CD14-positive monocyte (primary cell): ENCODE data around the gene B4GALT1. TPM values are rescaled to one million over a fixed set of nuclear protein-coding genes. Genes with fewer than 3 reads are reported as not detected.
"Not testable (repeated sequence)": the region's sequence is repeated elsewhere in the genome, so short reads cannot be mapped to it uniquely, and the experiment has no call there.

Experiments used
- DNase-seq, 3 donors: peaks; one replicate each; pipeline ENCODE4 v3.0.0-alpha.2; 2011 to 2022
- H2AFZ ChIP-seq: 2 replicates; pipeline ENCODE4 v1.6.0; 2012; ENCODE audit warnings: mild to moderate bottlenecking, low read depth, low read length, inconsistent platforms; ENCODE audit not compliant: insufficient read depth, poor library complexity, severe bottlenecking
- H3K27ac ChIP-seq, 2 donors: 1 replicate in 1 of 2; 2 replicates in 1 of 2; pipeline ENCODE4 v1.5.1; 2012 to 2013; ENCODE audit warnings: low read length in 2 of 2, control low read depth in 1 of 2, inconsistent platforms in 1 of 2, low read depth in 1 of 2, mild to moderate bottlenecking in 1 of 2
- H3K27me3 ChIP-seq, 2 donors: one replicate each; pipeline versions ENCODE4 v1.6.0 to v1.6.1; 2011 to 2013; ENCODE audit warnings: low read length in 2 of 2; ENCODE audit not compliant: control insufficient read depth in 2 of 2, insufficient read depth in 2 of 2
- H3K36me3 ChIP-seq, 2 donors: replicated peaks in 1 of 2; 1 replicate in 1 of 2; 2 replicates in 1 of 2; pipeline versions ENCODE4 v1.5.1 to v1.6.1; 2012 to 2013; ENCODE audit warnings: low read length in 2 of 2, control low read depth in 1 of 2, inconsistent platforms in 1 of 2, mild to moderate bottlenecking in 1 of 2; ENCODE audit not compliant: insufficient read depth in 2 of 2, control insufficient read depth in 1 of 2
- H3K4me1 ChIP-seq, 2 donors: 1 replicate in 1 of 2; 2 replicates in 1 of 2; pipeline versions ENCODE4 v1.5.1 to v1.6.1; 2012 to 2013; ENCODE audit warnings: low read length in 2 of 2, control low read depth in 1 of 2, inconsistent platforms in 1 of 2, mild to moderate bottlenecking in 1 of 2, moderate library complexity in 1 of 2; ENCODE audit not compliant: insufficient read depth in 2 of 2, control insufficient read depth in 1 of 2
- H3K4me2 ChIP-seq: replicated peaks from 2 replicates; pipeline ENCODE3; 2012; ENCODE audit warnings: low read length, moderate library complexity, mild to moderate bottlenecking; ENCODE audit not compliant: poor library complexity, severe bottlenecking; ENCODE audit errors: extremely low read depth
- H3K4me3 ChIP-seq, 3 experiments: fragments of 200-600 bp in 1 of 3; sonication (generic) in 1 of 3; replicated peaks in 1 of 3; 1 replicate in 2 of 3; 2 replicates in 1 of 3; pipeline ENCODE4 v1.5.1; 2011 to 2013; ENCODE audit warnings: low read length in 3 of 3, mild to moderate bottlenecking in 3 of 3, control low read depth in 2 of 3, low read depth in 2 of 3, inconsistent platforms in 1 of 3, moderate library complexity in 1 of 3
- H3K79me2 ChIP-seq: 2 replicates; pipeline ENCODE4 v1.6.0; 2012; ENCODE audit warnings: mild to moderate bottlenecking, control low read depth, inconsistent platforms, low read length, moderate library complexity; ENCODE audit not compliant: insufficient read depth
- H3K9ac ChIP-seq: 2 replicates; pipeline ENCODE4 v1.6.0; 2017; ENCODE audit warnings: low read length, mild to moderate bottlenecking; ENCODE audit not compliant: insufficient read depth, poor library complexity, severe bottlenecking
- H3K9me3 ChIP-seq, 2 donors: replicated peaks in 1 of 2; 1 replicate in 1 of 2; 2 replicates in 1 of 2; pipeline versions ENCODE4 v1.5.1 to v1.6.1; 2012 to 2013; ENCODE audit warnings: low read length in 2 of 2, control low read depth in 1 of 2; ENCODE audit not compliant: control insufficient read depth in 1 of 2, insufficient read depth in 1 of 2
- H4K20me1 ChIP-seq: 2 replicates; pipeline ENCODE4 v1.6.0; 2012; ENCODE audit warnings: mild to moderate bottlenecking, low read length, control low read depth, moderate library complexity; ENCODE audit not compliant: insufficient read depth
- H3K27ac Mint-ChIP-seq, 7 donors: one replicate each; pipeline ENCODE4 v1.8.0; 2020; ENCODE audit warnings: mild to moderate bottlenecking in 7 of 7, mixed read lengths in 7 of 7, moderate library complexity in 6 of 7, inconsistent platforms in 2 of 7
- H3K27me3 Mint-ChIP-seq, 3 donors: one replicate each; pipeline ENCODE4 v1.8.0; 2021 to 2022; ENCODE audit warnings: low read depth in 3 of 3, mild to moderate bottlenecking in 3 of 3, mixed read lengths in 3 of 3, moderate library complexity in 3 of 3, inconsistent platforms in 1 of 3
- H3K36me3 Mint-ChIP-seq, 2 donors: one replicate each; pipeline ENCODE4 v1.8.0; 2020; ENCODE audit warnings: mixed read lengths in 2 of 2, inconsistent platforms in 1 of 2, mild to moderate bottlenecking in 1 of 2
- H3K4me1 Mint-ChIP-seq: one replicate; pipeline ENCODE4 v1.8.0; 2020; ENCODE audit warnings: mild to moderate bottlenecking, mixed read lengths
- H3K4me3 Mint-ChIP-seq, 2 donors: one replicate each; pipeline ENCODE4 v1.8.0; 2020; ENCODE audit warnings: mild to moderate bottlenecking in 2 of 2, mixed read lengths in 2 of 2, moderate library complexity in 1 of 2
- H3K9me3 Mint-ChIP-seq, 7 donors: one replicate each; pipeline ENCODE4 v1.8.0; 2020 to 2022; ENCODE audit warnings: mixed read lengths in 7 of 7, mild to moderate bottlenecking in 6 of 7, moderate library complexity in 6 of 7, inconsistent platforms in 2 of 7
- CTCF ChIP-seq: fragments of 200-600 bp; IDR thresholded peaks from one replicate; pipeline ENCODE4 v1.8.0; 2022; ENCODE audit warnings: antibody characterized with exemption, mild to moderate bottlenecking
- WGBS: methylation state at CpG from one replicate; pipeline ENCODE4 v1.1.5; 2013; ENCODE audit warnings: missing lambda C conversion rate; ENCODE audit not compliant: insufficient coverage; 5-methylcytosine and 5-hydroxymethylcytosine counted together
- intact Hi-C, 2 donors: fragments of 100-400 bp; cut with micrococcal nuclease; formaldehyde crosslinking; loops; one replicate each; pipeline versions ENCODE4 v1.15.0 to v1.15.1; 2023
- polyA plus RNA-seq, 3 donors: library from polyadenylated mRNA; depleted of rRNA in 1 of 3; unstranded in 2 of 3; stranded (reverse) in 1 of 3; fragments of 300-500 nt in 2 of 3; fragments of >200 nt in 1 of 3; fragmentation: Illumina TruSeq in 2 of 3; gene quantifications; 1 replicate in 2 of 3; 2 replicates in 1 of 3; pipeline ENCODE4 v1.2.3, GENCODE V29; 2012 to 2021

B4GALT1 gene
- polyA plus RNA-seq, 3 donors: 27.6 to 53.7 (median 38.6) TPM

GRCh38 chr9:33092634-33093033 is 74.5 kb downstream of the B4GALT1 start:
- H4K20me1 ChIP-seq: no peaks in the 10 kb centered on the region
- H3K9me3 ChIP-seq: no peaks in the 10 kb centered on the region
- Mint-ChIP-seq H3K36me3 (no peaks in the 10 kb centered on the region), H3K27me3 (no peaks in the 10 kb centered on the region), H3K9me3 (no peaks in the 10 kb centered on the region), H3K27ac (no peak overlapping the region), H3K4me3 (no peak overlapping the region), H3K4me1 (peaks cover 3% of the 10 kb centered on the region)
- H3K27ac ChIP-seq: no peak overlapping the region
- no peak for TF ChIP-seq CTCF
- no peaks in the 10 kb centered on the region for H3K27me3 ChIP-seq
- H3K4me1 ChIP-seq: no peaks in the 10 kb centered on the region
- no peak for DNase-seq
- WGBS: 100% methylated on average over 1 of the region's 5 CpGs
- H2AFZ ChIP-seq: no peak overlapping the region
- intact Hi-C loops: no loop called here
- H3K4me2 ChIP-seq: no peak overlapping the region
- no peaks in the 10 kb centered on the region for H3K79me2 ChIP-seq
- no peak overlapping the region for H3K4me3 ChIP-seq
- no peaks in the 10 kb centered on the region for H3K36me3 ChIP-seq
- H3K9ac ChIP-seq: no peak overlapping the region

- H4K20me1 ChIP-seq, H3K27me3 Mint-ChIP-seq, H3K4me3 ChIP-seq, H3K36me3 Mint-ChIP-seq, H3K9ac ChIP-seq, intact Hi-C loops, H3K4me3 Mint-ChIP-seq, H3K9me3 Mint-ChIP-seq, H3K4me1 Mint-ChIP-seq, H3K27ac ChIP-seq, H3K9me3 ChIP-seq, H3K79me2 ChIP-seq, H3K36me3 ChIP-seq, H2AFZ ChIP-seq, H3K27ac Mint-ChIP-seq, H3K4me2 ChIP-seq, DNase-seq, H3K27me3 ChIP-seq: not testable (repeated sequence)
- H3K4me1 ChIP-seq: peaks cover 20 to 26% of the 10 kb centered on the region in 2 donors
- WGBS: 95% methylated on average over 4 of the region's 9 CpGs
Observed at GRCh38 chr9:33085672-33086071, 81.5 kb downstream of the B4GALT1 start.
